ENCODE measurements around the gene CP.

GRCh38 chr3:149167898-149168297 is 53.7 kb downstream of the CP start:
- TF ChIP-seq, protein P1, sequence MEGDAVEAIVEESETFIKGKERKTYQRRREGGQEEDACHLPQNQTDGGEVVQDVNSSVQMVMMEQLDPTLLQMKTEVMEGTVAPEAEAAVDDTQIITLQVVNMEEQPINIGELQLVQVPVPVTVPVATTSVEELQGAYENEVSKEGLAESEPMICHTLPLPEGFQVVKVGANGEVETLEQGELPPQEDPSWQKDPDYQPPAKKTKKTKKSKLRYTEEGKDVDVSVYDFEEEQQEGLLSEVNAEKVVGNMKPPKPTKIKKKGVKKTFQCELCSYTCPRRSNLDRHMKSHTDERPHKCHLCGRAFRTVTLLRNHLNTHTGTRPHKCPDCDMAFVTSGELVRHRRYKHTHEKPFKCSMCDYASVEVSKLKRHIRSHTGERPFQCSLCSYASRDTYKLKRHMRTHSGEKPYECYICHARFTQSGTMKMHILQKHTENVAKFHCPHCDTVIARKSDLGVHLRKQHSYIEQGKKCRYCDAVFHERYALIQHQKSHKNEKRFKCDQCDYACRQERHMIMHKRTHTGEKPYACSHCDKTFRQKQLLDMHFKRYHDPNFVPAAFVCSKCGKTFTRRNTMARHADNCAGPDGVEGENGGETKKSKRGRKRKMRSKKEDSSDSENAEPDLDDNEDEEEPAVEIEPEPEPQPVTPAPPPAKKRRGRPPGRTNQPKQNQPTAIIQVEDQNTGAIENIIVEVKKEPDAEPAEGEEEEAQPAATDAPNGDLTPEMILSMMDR (IDR thresholded peaks at IDR 0.05; ENCODE audit: insufficient read depth, low read length), result no peak
- no peak for TF ChIP-seq SPI1 (IDR thresholded peaks at IDR 0.05; ENCODE audit: borderline replicate concordance, low read depth)
- no peak for TF ChIP-seq REST (IDR thresholded peaks at IDR 0.05; ENCODE audit: insufficient replicate concordance, low read depth)
- TF ChIP-seq POLR2AphosphoS5 (IDR thresholded peaks at IDR 0.05; ENCODE audit: low read depth), result no peak

Measured in HL-60 (cell line).